Measurements from ENCODE around the gene MYO7A.

GRCh38 chr11:77259641-77260040, 131.6 kb downstream of the MYO7A start:
- no peak for TF ChIP-seq CTCF (IDR thresholded peaks at IDR 0.05)
- TF ChIP-seq POLR2A (IDR thresholded peaks at IDR 0.05) = no peak
- no peak for TF ChIP-seq EP300 (IDR thresholded peaks at IDR 0.05)

All from ovary (tissue), 3 donors.